ENCODE data around the gene ATP9A. TPM values are rescaled to one million over a fixed set of nuclear protein-coding genes. Genes with fewer than 3 reads are reported as not detected.
A peak's percentile ranks its signal among the peaks of the same experiment; 100 is the strongest.
"Not testable (repeated sequence)": the region's sequence is repeated elsewhere in the genome, so short reads cannot be mapped to it uniquely, and the experiment has no call there.

Gene ATP9A
- polyA plus RNA-seq, 1 donor from 2014 or later, result 0.20 TPM

- H3K27ac Mint-ChIP-seq, result no peak overlapping the region
- H3K4me1 Mint-ChIP-seq, result peaks cover 0 to 8% (median 7%) of the 10 kb centered on the region in 3 donors
- no peaks in the 10 kb centered on the region for H3K9me3 Mint-ChIP-seq
- no peaks in the 10 kb centered on the region for H3K36me3 Mint-ChIP-seq
- H3K4me3 Mint-ChIP-seq, result peak overlapping the region in 1 of 4 donors; percentile 9
- H3K27me3 Mint-ChIP-seq, result peaks cover 45% of the 10 kb centered on the region
Measured at GRCh38 chr20:51801122-51801822, 33.1 kb upstream of the ATP9A start.

- Mint-ChIP-seq H3K4me1 (peaks cover 0 to 8% (median 7%) of the 10 kb centered on the region in 3 donors), H3K4me3 (no peak overlapping the region), H3K27ac (no peak overlapping the region), H3K27me3 (peaks cover 41% of the 10 kb centered on the region), H3K9me3 (no peaks in the 10 kb centered on the region), H3K36me3 (no peaks in the 10 kb centered on the region)
Measured at GRCh38 chr20:51800872-51801121, 32.6 kb upstream of the ATP9A start.

GRCh38 chr20:51800060-51800871 is 32.1 kb upstream of the ATP9A start:
- Mint-ChIP-seq H3K4me1 (peaks cover 0 to 8% (median 7%) of the 10 kb centered on the region in 3 donors), H3K4me3 (peak overlapping the region in 3 of 4 donors; percentile 52 to 78 (median 58)), H3K27me3 (peaks cover 39% of the 10 kb centered on the region), H3K27ac (no peak overlapping the region), H3K9me3 (no peaks in the 10 kb centered on the region), H3K36me3 (no peaks in the 10 kb centered on the region)

- H3K36me3 Mint-ChIP-seq, result no peaks in the 10 kb centered on the region
- H3K27ac Mint-ChIP-seq, result no peak overlapping the region
- peaks cover 0 to 8% (median 7%) of the 10 kb centered on the region in 3 donors for H3K4me1 Mint-ChIP-seq
- no peak overlapping the region for H3K4me3 Mint-ChIP-seq
- peaks cover 45% of the 10 kb centered on the region for H3K27me3 Mint-ChIP-seq
- no peaks in the 10 kb centered on the region for H3K9me3 Mint-ChIP-seq
Measured at GRCh38 chr20:51799401-51799860, 31.2 kb upstream of the ATP9A start.

GRCh38 chr20:51797357-51798025 is 29.3 kb upstream of the ATP9A start:
- H3K27me3 Mint-ChIP-seq, result peaks cover 47% of the 10 kb centered on the region

GRCh38 chr20:51796340-51796739 is 28.1 kb upstream of the ATP9A start:
- H3K36me3 Mint-ChIP-seq, result no peaks in the 10 kb centered on the region
- H3K4me1 Mint-ChIP-seq, result peaks cover 0 to 8% (median 7%) of the 10 kb centered on the region in 3 donors
- H3K4me3 Mint-ChIP-seq, result no peak overlapping the region
- no peaks in the 10 kb centered on the region for H3K9me3 Mint-ChIP-seq
- peaks cover 41% of the 10 kb centered on the region for H3K27me3 Mint-ChIP-seq
- no peak overlapping the region for H3K27ac Mint-ChIP-seq

More at GRCh38 chr20:51797357-51798025, 29.3 kb upstream of the ATP9A start:
- Mint-ChIP-seq H3K27ac (no peak overlapping the region), H3K9me3 (no peaks in the 10 kb centered on the region), H3K4me3 (no peak overlapping the region), H3K4me1 (peaks cover 0 to 8% (median 7%) of the 10 kb centered on the region in 3 donors), H3K36me3 (no peaks in the 10 kb centered on the region)

- H3K4me3 Mint-ChIP-seq, result no peak overlapping the region
- H3K4me1 Mint-ChIP-seq, result peaks cover 0 to 2% (median 0%) of the 10 kb centered on the region in 3 donors
- H3K27ac Mint-ChIP-seq, result no peak overlapping the region
- H3K9me3 Mint-ChIP-seq, result no peaks in the 10 kb centered on the region
- no peaks in the 10 kb centered on the region for H3K36me3 Mint-ChIP-seq
- peaks cover 15% of the 10 kb centered on the region for H3K27me3 Mint-ChIP-seq
Measured at GRCh38 chr20:51792960-51793359, 24.8 kb upstream of the ATP9A start.

GRCh38 chr20:51791626-51792025 is 23.4 kb upstream of the ATP9A start:
- Mint-ChIP-seq H3K36me3 (no peaks in the 10 kb centered on the region), H3K9me3 (no peaks in the 10 kb centered on the region), H3K4me1 (no peaks in the 10 kb centered on the region), H3K27ac (no peak overlapping the region), H3K27me3 (peaks cover 15% of the 10 kb centered on the region), H3K4me3 (no peak overlapping the region)

- Mint-ChIP-seq H3K9me3 (no peaks in the 10 kb centered on the region), H3K27me3 (peaks cover 15% of the 10 kb centered on the region), H3K4me3 (no peak overlapping the region), H3K4me1 (no peaks in the 10 kb centered on the region), H3K27ac (no peak overlapping the region), H3K36me3 (no peaks in the 10 kb centered on the region)
Measured at GRCh38 chr20:51790256-51790655, 22.1 kb upstream of the ATP9A start.

GRCh38 chr20:51789434-51789833 is 21.2 kb upstream of the ATP9A start:
- Mint-ChIP-seq H3K4me3 (no peak overlapping the region), H3K4me1 (no peaks in the 10 kb centered on the region), H3K27me3 (peaks cover 9% of the 10 kb centered on the region), H3K36me3 (no peaks in the 10 kb centered on the region), H3K27ac (no peak overlapping the region), H3K9me3 (peaks cover 0 to 3% (median 0%) of the 10 kb centered on the region in 3 donors)

- H3K27ac Mint-ChIP-seq, result no peak overlapping the region
- H3K4me3 Mint-ChIP-seq, result no peak overlapping the region
- H3K4me1 Mint-ChIP-seq, result no peaks in the 10 kb centered on the region
- peaks cover 0 to 4% (median 0%) of the 10 kb centered on the region in 3 donors for H3K9me3 Mint-ChIP-seq
- peaks cover 9% of the 10 kb centered on the region for H3K27me3 Mint-ChIP-seq
- H3K36me3 Mint-ChIP-seq, result no peaks in the 10 kb centered on the region
Measured at GRCh38 chr20:51788822-51789221, 20.6 kb upstream of the ATP9A start.

- Mint-ChIP-seq H3K27me3 (peaks cover 5% of the 10 kb centered on the region), H3K9me3 (peaks cover 0 to 7% (median 0%) of the 10 kb centered on the region in 3 donors), H3K27ac (peak overlapping the region in 1 of 3 donors; percentile 16)
Measured at GRCh38 chr20:51784299-51784698, 16.1 kb upstream of the ATP9A start.

GRCh38 chr20:51778229-51778759 is 10.1 kb upstream of the ATP9A start:
- Mint-ChIP-seq H3K27ac (peak overlapping the region in 1 of 3 donors; percentile 13), H3K4me3 (peak overlapping the region in 1 of 4 donors; percentile 75), H3K27me3 (peaks cover 19% of the 10 kb centered on the region)
- not testable (repeated sequence) for H3K4me1 Mint-ChIP-seq, H3K9me3 Mint-ChIP-seq, H3K36me3 Mint-ChIP-seq

More at GRCh38 chr20:51784299-51784698, 16.1 kb upstream of the ATP9A start:
- Mint-ChIP-seq H3K36me3 (no peaks in the 10 kb centered on the region), H3K4me1 (no peaks in the 10 kb centered on the region), H3K4me3 (no peak overlapping the region)

- peaks cover 16% of the 10 kb centered on the region for H3K27me3 Mint-ChIP-seq
- H3K4me3 Mint-ChIP-seq, result no peak overlapping the region
- no peaks in the 10 kb centered on the region for H3K36me3 Mint-ChIP-seq
- H3K4me1 Mint-ChIP-seq, result no peaks in the 10 kb centered on the region
- H3K9me3 Mint-ChIP-seq, result peaks cover 0 to 6% (median 5%) of the 10 kb centered on the region in 3 donors
- H3K27ac Mint-ChIP-seq, result no peak overlapping the region
Measured at GRCh38 chr20:51775241-51775640, 7.1 kb upstream of the ATP9A start.

- Mint-ChIP-seq H3K27ac (no peak overlapping the region), H3K36me3 (peaks cover 1% of the 10 kb centered on the region), H3K27me3 (peaks cover 31% of the 10 kb centered on the region), H3K9me3 (peaks cover 0 to 2% (median 0%) of the 10 kb centered on the region in 3 donors), H3K4me3 (no peak overlapping the region), H3K4me1 (peaks cover 5% of the 10 kb centered on the region in 3 donors)
Measured at GRCh38 chr20:51772236-51772635, 4.0 kb upstream of the ATP9A start.
